Neural cell (in vitro differentiated cells): ENCODE measurements around the gene MYBPC3. TPM values are rescaled to one million over a fixed set of nuclear protein-coding genes. Genes with fewer than 3 reads are reported as not detected.

Source experiments
- H2AFZ ChIP-seq: fragments of 200-600, 300-800 bp; sonication (generic), shearing (Covaris generic); 2 replicates; pipeline ENCODE4 v1.6.0; 2014; ENCODE audit warnings: low read depth, mild to moderate bottlenecking, antibody characterized with exemption, low read length, moderate library complexity
- H3F3A ChIP-seq: fragments of 200-600 bp; shearing (Covaris generic); 2 replicates; pipeline ENCODE4 v1.6.1; 2016; ENCODE audit warnings: mild to moderate bottlenecking, moderate library complexity, mixed read lengths, antibody characterized with exemption, low read length; ENCODE audit not compliant: insufficient read depth, poor library complexity, severe bottlenecking
- H3K27ac ChIP-seq: fragments of 200-600, 300-800 bp; sonication (generic), shearing (Covaris generic); 2 replicates; pipeline ENCODE4 v1.5.1; 2014; ENCODE audit warnings: mild to moderate bottlenecking, low read length, moderate library complexity
- H3K27me3 ChIP-seq: fragments of 300-800, 200-600 bp; sonication (generic), shearing (Covaris generic); 2 replicates; pipeline ENCODE4 v1.6.0; 2014; ENCODE audit warnings: mild to moderate bottlenecking, low read depth, low read length, moderate library complexity; ENCODE audit not compliant: insufficient read depth
- H3K36me3 ChIP-seq: fragments of 300-800, 200-600 bp; sonication (generic), shearing (Covaris generic); 2 replicates; pipeline ENCODE4 v1.5.1; 2014; ENCODE audit warnings: mild to moderate bottlenecking, antibody characterized with exemption, low read length, moderate library complexity; ENCODE audit not compliant: insufficient read depth
- H3K4me2 ChIP-seq: fragments of 300-800, 200-600 bp; sonication (generic), shearing (Covaris generic); 2 replicates; pipeline ENCODE4 v1.6.0; 2014; ENCODE audit warnings: mild to moderate bottlenecking, low read length
- H3K4me3 ChIP-seq: fragments of 300-800, 200-600 bp; sonication (generic), shearing (Covaris generic); 2 replicates; pipeline ENCODE4 v1.5.1; 2014; ENCODE audit warnings: mild to moderate bottlenecking, low read length, moderate library complexity
- H3K79me2 ChIP-seq: fragments of 200-600 bp; shearing (Covaris generic); replicated peaks from 2 replicates; pipeline ENCODE4 v1.6.0; 2014; ENCODE audit warnings: mild to moderate bottlenecking, low read length, moderate library complexity; ENCODE audit not compliant: insufficient read depth
- H3K9ac ChIP-seq: fragments of 300-800, 200-600 bp; sonication (generic), shearing (Covaris generic); 2 replicates; pipeline ENCODE4 v1.6.1; 2016; ENCODE audit warnings: mild to moderate bottlenecking, low read length, mixed read lengths
- H3K9me2 ChIP-seq: fragments of 200-600 bp; shearing (Covaris generic); 2 replicates; pipeline ENCODE4 v1.6.1; 2016; ENCODE audit warnings: mild to moderate bottlenecking, low read length, mixed read lengths; ENCODE audit not compliant: insufficient read depth
- H3K9me3 ChIP-seq: fragments of 200-600, 300-800 bp; sonication (generic), shearing (Covaris generic); 2 replicates; pipeline ENCODE4 v1.6.1; 2016; ENCODE audit warnings: mild to moderate bottlenecking, mixed run types, low read length, moderate library complexity, mixed read lengths
- H4K20me1 ChIP-seq: fragments of 200-600 bp; shearing (Covaris generic); 2 replicates; pipeline ENCODE4 v1.6.1; 2016; ENCODE audit warnings: mild to moderate bottlenecking, mixed run types; ENCODE audit not compliant: insufficient read depth
- CTCF ChIP-seq: fragments of 450-650 bp; IDR thresholded peaks from 2 replicates; pipeline ENCODE4 v1.5.1; 2014; ENCODE audit warnings: antibody characterized with exemption, mild to moderate bottlenecking, moderate library complexity; ENCODE audit not compliant: poor library complexity, severe bottlenecking
- EP300 ChIP-seq: fragments of 450-650 bp; conservative IDR thresholded peaks from 2 replicates; pipeline ENCODE4 v1.6.1; 2014; ENCODE audit warnings: antibody characterized with exemption, mild to moderate bottlenecking, moderate library complexity; ENCODE audit not compliant: poor library complexity, severe bottlenecking
- EZH2 ChIP-seq: fragments of 200-600, 300-800 bp; shearing (Covaris generic), sonication (generic); IDR thresholded peaks from 2 replicates; pipeline ENCODE4 v1.6.1; 2014; ENCODE audit warnings: antibody characterized with exemption, low read length, borderline replicate concordance, mild to moderate bottlenecking; ENCODE audit not compliant: insufficient read depth, poor library complexity, severe bottlenecking
- MXI1 ChIP-seq: fragments of 450-650 bp; conservative IDR thresholded peaks from 2 replicates; pipeline ENCODE4 v1.6.1; 2014; ENCODE audit warnings: antibody characterized with exemption, mild to moderate bottlenecking; ENCODE audit not compliant: poor library complexity, severe bottlenecking
- POLR2AphosphoS5 ChIP-seq: IDR thresholded peaks from 2 replicates; pipeline ENCODE4 v1.6.1; 2012
- RAD21 ChIP-seq: fragments of 450-650 bp; conservative IDR thresholded peaks from 2 replicates; pipeline ENCODE4 v1.6.1; 2014; ENCODE audit warnings: antibody characterized with exemption, mild to moderate bottlenecking, moderate library complexity
- REST ChIP-seq: IDR thresholded peaks from 2 replicates; pipeline ENCODE4 v1.6.1; 2012; ENCODE audit warnings: borderline replicate concordance
- SMC3 ChIP-seq: fragments of 450-650 bp; conservative IDR thresholded peaks from 2 replicates; pipeline ENCODE4 v1.6.1; 2014; ENCODE audit warnings: antibody characterized with exemption, mild to moderate bottlenecking, moderate library complexity; ENCODE audit not compliant: poor library complexity
- TAF1 ChIP-seq: IDR thresholded peaks from 2 replicates; pipeline ENCODE4 v1.6.1; 2012; ENCODE audit warnings: low read depth
- polyA plus RNA-seq: library from polyadenylated mRNA; depleted of rRNA; stranded (reverse); fragments of >200 nt; gene quantifications from 2 replicates; pipeline ENCODE4 v1.2.3, GENCODE V29; 2014

MYBPC3 gene
- polyA plus RNA-seq, 1 donor from 2014 or later: not detected

- H3K27me3 ChIP-seq: no peaks in the 10 kb centered on the region
- H3K36me3 ChIP-seq: no peaks in the 10 kb centered on the region
- no peak overlapping the region for H3K9ac ChIP-seq
- H3K4me2 ChIP-seq: no peak overlapping the region
- no peaks in the 10 kb centered on the region for H3K9me2 ChIP-seq
- H3K79me2 ChIP-seq: no peaks in the 10 kb centered on the region
- H3K9me3 ChIP-seq: no peaks in the 10 kb centered on the region
- TF ChIP-seq MXI1: no peak
- TF ChIP-seq RAD21: no peak
- no peak for TF ChIP-seq TAF1
- TF ChIP-seq REST: no peak
- TF ChIP-seq EP300: no peak
- TF ChIP-seq EZH2: no peak
- no peaks in the 10 kb centered on the region for H3F3A ChIP-seq
- no peak overlapping the region for H2AFZ ChIP-seq
- H3K27ac ChIP-seq: no peak overlapping the region
- H3K4me3 ChIP-seq: no peak overlapping the region
- H4K20me1 ChIP-seq: no peaks in the 10 kb centered on the region
Measured at GRCh38 chr11:47342036-47342803, 10.3 kb downstream of the MYBPC3 start.

GRCh38 chr11:47340980-47341775, 11.3 kb downstream of the MYBPC3 start:
- H2AFZ ChIP-seq: no peak overlapping the region
- no peaks in the 10 kb centered on the region for H4K20me1 ChIP-seq
- no peaks in the 10 kb centered on the region for H3K36me3 ChIP-seq
- H3K9me2 ChIP-seq: no peaks in the 10 kb centered on the region
- no peak for TF ChIP-seq SMC3
- no peak overlapping the region for H3K4me3 ChIP-seq
- no peaks in the 10 kb centered on the region for H3K79me2 ChIP-seq
- H3K27me3 ChIP-seq: no peaks in the 10 kb centered on the region
- H3K27ac ChIP-seq: no peak overlapping the region
- no peak overlapping the region for H3K4me2 ChIP-seq
- no peaks in the 10 kb centered on the region for H3K9me3 ChIP-seq
- no peak overlapping the region for H3K9ac ChIP-seq
- no peaks in the 10 kb centered on the region for H3F3A ChIP-seq

GRCh38 chr11:47340010-47340409, 12.5 kb downstream of the MYBPC3 start:
- Histone ChIP-seq H3K9me2 (no peaks in the 10 kb centered on the region), H2AFZ (no peak overlapping the region), H3K79me2 (no peaks in the 10 kb centered on the region), H3K36me3 (no peaks in the 10 kb centered on the region), H4K20me1 (no peaks in the 10 kb centered on the region), H3K4me3 (no peak overlapping the region), H3K4me2 (no peak overlapping the region), H3K9ac (no peak overlapping the region), H3K27me3 (no peaks in the 10 kb centered on the region), H3K9me3 (no peaks in the 10 kb centered on the region), H3F3A (no peaks in the 10 kb centered on the region), H3K27ac (no peak overlapping the region)
- no peak for TF ChIP-seq EP300
- TF ChIP-seq EZH2: no peak
- TF ChIP-seq MXI1: no peak
- no peak for TF ChIP-seq CTCF
- no peak for TF ChIP-seq REST
- no peak for TF ChIP-seq RAD21
- no peak for TF ChIP-seq POLR2AphosphoS5
- TF ChIP-seq SMC3: no peak
- TF ChIP-seq TAF1: no peak
